HG03521 (cell line): ENCODE data around the gene GLRX.
A peak's percentile ranks its signal among the peaks of the same experiment; 100 is the strongest.

ENCODE experiments used
- ATAC-seq: cut with Tn5 transposase; IDR thresholded peaks from one replicate; pipeline ENCODE4 v1.9.1; 2021; ENCODE audit warnings: mild to moderate bottlenecking, moderate library complexity; ENCODE audit not compliant: unreplicated experiment

GLRX gene

DNA sequence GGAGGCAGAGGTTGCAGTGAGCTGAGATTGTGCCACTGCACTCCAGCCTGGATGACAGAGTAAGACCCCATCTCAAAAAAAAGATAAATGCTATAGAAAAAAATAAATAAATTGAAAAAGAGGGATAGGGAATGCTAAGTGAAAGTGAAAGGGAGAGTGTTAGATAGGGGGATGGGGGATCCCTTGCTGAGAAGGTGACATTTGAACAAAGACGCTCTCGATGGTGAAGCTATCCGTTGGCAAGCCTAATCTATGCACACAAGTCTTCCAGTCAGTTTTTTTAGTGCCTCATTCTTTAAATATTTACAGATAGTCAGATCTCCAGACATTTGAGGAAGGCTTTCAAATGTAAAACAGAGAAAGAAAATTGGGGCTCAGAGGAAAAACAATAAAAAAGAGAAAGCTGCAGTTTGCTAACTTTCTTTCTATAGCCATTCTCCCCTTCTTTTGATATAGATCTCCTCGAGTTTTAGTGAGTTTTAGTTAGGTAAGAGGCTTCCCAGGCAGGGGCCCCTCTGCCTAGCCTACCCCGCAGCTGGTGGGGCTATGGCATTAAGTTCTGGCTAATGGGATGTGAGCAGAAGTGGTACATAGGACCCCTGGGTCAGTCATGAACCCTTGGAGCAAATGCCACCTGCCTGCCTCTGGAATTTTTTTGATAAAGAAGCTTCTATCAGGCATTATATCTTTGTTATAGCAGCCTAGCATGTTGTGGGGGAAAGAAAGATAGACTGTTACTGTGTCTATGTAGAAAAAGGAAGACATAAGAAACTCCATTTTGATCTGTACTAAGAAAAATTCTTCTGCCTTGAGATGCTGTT is 12.0 kb downstream of the GLRX start:
- ATAC-seq = no peak

DNA sequence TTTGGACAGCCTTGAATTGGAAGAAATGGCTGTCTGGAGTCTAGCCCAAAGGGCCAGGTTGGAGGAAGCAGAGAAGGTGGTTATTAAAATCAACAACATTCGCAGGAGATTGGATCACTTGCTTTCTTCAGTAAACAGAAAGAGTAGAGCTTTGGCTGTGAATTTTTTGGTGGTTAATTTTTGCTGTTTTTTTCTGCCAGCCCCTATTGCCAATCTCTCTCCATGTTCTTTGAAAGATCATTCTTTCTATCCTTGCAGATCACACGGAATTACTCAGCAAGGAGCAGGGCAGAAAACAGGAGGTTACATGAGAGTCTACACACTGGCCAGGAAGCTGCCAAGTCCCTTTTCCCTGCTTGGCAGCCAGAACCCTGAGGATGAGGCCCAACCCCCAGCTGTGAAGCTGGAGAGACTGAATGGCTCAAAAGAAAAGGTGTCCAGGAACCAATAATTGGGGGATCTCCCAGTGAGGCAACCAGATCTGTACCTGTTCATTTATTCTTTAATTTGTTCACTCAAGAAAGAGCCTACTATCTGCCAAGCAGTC is 13.0 kb downstream of the GLRX start:
- no peak for ATAC-seq

DNA sequence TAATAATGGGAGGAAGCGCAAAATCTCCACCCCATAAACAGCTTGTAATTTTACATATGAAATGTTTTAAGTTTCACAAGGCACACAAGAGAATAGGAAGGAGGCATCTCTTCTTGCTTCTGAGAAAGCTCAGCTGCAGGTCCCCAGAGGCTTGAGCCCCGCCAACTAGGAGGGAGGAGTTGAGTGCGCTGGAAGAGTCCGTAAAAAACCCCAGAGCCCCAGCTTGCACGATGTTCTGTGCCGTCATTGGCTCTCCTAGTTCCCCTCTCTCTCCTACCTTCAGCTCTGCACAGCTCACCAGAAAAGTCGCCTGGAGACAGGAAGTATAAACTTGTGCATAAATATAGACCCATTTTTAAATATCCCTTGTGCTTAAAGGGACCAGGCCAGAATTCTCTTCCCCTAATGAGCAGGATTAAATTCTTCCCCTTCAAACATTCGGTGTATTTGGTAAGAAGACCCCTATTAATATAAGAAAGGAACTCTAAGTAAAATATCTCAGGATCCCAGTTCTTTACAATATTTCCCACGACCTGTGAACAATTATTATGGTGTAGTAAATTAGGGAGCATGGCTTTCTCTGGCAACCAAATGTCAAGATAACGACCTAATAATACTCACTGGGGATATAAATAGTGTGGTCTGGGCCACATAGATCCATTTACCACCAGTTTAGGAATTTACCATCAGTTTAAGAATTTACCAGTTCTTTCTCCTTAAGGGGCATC is 13.7 kb downstream of the GLRX start:
- peak; percentile 100 for ATAC-seq

DNA sequence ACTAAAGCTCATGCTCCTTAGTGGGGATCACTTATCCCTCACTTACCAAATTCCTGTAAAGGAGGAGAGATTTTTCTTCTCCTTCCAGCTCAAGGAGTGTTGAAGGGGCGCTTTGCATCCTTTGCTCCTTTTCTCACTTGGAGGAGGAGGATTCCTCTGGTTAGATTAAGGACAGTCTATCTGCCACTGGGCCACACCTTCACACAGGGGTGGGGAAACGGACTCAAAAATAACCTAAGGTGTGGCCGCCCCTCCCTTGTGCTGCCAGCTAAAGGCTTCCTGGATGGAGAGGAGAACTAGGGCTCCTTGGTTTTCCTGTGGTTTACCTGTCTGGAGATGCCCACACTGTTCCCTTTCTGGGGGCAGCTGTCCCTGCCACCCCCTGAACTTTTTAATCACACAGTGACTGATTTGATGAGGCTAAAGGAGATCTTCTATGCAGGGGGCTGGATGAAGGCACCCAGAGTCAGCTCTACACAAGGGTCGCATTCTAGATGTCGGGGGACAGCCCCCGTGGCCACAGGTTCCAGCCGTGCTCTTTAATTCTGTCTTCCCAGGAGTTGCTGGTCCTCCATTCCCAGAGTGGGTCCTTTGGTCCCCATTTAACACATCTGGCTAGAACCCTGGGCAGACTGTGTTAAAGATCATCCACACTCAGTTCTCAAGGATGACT is 14.4 kb downstream of the GLRX start:
- no peak for ATAC-seq

DNA sequence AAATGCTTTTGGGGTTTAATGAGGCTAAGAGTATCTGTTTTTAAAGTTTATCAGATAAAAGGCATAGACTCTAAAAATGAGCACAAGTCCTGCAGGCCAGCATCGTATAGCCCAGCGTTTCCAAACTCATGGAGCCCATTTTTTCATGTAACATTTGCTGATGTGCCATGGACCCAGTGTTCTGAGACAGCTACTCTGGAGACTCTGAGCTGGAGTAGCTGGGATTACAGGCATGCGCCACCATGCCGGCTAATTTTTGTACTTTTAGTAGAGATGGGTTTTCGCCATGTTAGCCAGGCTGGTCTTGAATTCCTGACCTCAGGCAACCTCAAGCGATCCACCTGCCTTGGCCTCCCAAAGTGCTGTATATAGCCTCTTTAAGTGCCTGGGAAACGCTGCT is 15.8 kb downstream of the GLRX start:
- no peak for ATAC-seq

DNA sequence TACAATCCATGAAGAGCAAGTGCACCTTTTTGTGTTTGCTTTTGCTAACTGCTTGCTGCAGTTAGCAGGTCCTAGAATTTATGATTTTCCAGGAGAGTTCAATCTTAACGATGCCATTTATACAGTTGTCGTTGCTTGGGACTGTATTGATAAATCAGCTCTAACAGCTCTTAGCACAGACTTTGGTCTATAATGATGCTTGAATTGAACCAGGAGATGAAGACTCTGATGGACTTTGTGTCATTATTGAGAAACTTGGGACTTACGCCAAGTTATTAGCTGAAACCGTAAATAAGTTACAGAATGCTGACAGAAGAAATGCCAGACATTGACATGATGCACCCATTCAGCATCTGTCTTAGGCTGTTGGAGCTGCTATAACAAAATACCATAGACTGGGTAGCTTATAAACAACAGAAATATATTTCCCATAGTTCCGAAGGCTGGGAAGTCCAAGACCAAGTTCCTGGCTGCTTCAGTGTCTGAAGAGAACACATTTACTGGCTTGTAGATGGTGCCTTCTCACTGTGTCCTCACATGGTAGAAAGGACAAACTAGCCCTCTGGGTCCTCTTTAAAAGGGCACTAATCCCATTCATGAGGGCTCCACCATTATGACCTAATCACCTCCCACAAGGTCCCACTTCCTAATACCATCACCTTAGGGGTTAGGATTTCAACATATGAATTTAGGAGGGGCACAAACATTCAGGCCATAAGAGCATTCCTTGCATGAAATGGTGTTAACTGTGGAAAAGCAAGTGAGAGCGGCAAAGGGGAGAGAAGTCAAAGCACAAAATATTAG is 17.6 kb downstream of the GLRX start:
- ATAC-seq = no peak

DNA sequence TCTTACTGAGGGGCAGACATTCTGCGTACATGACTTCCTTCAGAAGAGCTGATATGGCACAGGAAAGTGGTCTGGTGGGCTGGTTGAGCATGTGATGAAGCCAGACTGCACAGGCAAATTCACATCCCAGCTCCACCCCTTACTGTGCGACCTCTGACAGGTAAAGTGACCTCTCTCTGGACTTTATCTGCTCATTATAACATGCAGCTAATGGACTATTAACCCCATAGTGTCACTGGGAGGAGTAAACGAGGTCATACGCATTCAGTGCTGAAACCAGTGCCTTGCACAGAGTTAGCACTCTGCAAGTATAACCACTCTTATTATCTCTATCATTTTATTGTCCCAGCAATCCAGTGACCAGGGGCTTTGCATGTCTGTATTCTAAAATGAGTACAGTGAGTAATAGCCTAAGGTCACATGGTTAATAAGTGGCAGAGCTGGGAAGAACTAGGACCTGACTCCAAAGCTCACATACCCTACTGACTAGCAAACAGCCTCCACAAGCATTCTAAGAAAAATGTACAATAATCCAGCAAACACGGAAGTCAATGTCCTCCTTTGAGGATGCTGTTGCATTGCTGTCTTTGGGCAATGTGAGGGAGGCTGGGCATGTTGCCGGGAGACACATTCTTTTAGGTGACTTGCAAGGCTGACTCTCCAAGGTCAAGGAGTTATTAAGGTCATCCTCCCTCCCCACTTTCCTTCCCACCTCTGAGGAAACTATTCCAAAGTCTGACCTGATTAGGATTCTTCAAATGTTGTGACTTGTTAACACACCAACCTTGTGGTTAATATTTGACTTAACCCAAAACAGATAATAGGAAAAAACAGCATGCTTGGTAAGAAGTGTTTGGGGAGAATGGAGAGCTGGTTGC is 19.0 kb downstream of the GLRX start:
- ATAC-seq = no peak

DNA sequence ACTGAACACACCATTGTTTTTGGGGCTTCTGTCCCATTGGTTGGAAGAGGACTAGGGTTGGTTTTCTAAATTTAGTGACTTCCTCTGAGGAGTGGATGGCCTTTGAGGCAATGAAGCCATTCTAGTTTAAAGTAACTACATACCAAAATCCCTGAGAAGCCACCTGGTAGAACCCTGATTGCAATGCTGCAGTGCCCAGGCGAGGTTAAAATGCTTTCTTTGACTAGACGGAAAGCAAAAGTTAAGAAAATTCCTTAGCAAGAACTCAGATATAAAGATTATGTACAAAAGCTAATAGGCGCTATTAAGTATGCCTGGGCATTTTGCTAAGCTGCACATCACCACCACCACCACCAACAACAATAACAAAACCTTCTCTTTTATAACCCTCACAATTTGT is 20.6 kb downstream of the GLRX start:
- ATAC-seq = no peak

DNA sequence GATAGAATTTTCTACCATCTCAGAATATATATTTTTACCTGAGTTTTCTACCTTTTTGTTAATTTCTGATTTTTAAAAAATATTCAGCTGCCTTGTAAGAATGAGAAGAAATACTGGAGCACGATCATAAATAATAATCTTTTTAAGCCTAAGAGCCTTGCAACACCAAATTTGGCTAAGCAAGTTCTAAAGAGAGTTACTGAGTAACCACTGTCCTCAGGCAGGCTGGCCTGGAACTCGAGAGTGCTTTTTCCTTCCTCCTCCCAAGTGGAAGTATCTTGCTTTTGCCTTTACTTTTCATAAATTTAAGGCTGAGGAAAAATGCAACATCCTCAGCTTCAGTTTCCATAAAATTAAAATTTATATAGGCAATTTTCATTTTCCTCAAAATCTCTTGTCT is 21.0 kb downstream of the GLRX start:
- no peak for ATAC-seq

DNA sequence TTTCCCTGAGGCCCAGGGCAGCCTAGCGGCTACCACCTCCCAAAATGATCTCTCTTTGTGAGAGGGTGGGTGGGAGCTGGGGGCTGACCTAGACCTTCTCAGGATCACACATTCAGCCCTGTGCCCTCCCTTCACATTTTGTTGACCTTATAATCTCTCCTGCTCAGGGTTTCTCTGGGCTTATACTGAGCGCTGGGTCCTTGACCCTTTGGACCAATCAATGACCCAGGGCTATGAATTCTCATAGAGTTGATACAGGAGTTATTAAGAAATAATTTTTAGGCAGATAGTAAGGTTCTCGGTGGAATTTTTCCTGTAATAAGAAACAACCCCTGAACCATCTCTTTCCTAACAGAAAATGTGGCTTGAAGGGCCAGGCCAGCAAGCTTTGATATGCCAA is 22.0 kb downstream of the GLRX start:
- ATAC-seq = no peak

DNA sequence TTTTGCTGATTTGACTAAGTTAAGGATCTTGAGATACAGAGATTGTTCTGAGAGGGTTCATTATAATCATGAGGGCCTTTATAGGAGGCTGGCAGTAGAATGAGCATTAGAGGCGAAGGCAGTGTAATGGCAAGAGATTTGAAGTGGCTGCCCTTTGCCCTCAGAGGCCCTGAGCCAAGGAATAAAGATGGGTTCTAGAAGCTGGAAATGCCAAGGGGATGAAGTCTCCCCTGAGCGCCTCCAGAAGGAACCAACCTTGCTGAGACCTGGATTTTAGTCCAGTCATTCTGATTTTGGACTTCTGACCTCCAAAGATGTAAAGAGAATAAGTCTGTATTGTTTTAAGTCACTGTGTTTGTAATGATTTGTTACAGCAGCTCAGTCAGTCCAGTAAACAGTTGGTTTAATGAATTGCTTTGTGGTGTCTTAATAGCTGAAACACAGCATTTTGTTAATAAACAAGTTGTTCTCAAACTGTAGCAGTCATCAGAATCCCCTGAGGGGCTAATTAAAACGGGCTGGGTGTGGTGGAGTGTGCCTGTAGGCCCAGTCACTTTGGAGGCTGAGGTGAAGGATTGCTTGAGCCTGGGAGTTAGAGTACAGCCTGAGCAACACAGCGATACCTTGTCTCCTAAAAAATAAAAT is 23.2 kb downstream of the GLRX start:
- no peak for ATAC-seq

DNA sequence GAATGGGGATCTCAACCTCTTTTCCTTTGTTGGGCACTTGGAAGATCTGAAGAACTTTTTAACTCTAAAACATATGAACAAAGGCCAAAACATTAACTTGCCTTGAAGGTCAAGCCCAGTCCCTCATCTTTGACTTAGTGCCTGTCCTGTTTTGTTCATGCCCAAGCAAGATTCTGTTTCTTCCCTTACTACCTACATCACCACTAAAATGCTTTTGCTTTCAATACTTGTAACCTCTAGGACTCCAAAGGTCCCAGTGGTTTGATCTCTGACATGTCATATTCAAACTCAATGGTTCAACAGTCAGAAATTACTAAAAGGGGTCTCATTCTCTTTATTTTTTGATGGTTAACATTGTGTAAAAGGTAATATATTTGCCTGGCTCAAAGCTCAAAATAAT is 24.0 kb downstream of the GLRX start:
- ATAC-seq = no peak

DNA sequence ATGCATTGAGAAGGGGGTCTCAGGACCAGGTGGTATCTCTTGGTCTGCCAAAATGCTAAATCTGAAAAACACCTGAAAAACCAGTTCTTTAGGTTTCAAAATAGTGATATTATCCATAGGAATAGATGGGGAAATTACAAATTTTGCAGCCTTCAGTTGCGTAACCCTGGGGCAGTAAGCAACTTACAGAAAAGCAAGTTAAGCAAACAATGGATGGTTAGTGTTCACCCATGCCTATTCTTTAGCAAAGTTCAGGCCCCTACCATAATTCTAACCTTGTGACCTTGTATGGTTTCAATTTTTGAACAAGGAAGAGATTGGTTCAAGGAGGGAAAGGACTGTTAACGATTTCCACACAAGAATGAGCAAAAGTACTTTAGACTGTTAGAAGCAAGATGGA is 24.5 kb downstream of the GLRX start:
- ATAC-seq = no peak

DNA sequence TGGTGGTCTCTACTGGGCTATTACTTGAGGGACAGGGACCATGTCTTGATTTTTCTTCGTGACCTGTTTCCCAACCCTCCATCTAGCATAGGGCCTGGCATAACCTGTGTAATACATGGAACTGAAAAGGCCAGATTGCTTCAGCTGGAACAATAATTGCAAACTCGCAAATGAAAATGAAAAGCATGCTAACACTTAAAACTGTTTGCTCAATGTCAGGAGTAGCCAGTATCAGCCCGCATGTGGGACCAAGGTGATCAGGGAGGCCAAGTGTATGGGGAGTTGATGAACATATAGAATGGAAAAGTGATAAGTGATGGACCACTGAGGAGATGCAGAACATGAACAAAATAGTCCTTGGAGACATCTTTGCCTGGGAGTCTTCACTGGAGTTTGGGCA is 25.2 kb downstream of the GLRX start:
- no peak for ATAC-seq

DNA sequence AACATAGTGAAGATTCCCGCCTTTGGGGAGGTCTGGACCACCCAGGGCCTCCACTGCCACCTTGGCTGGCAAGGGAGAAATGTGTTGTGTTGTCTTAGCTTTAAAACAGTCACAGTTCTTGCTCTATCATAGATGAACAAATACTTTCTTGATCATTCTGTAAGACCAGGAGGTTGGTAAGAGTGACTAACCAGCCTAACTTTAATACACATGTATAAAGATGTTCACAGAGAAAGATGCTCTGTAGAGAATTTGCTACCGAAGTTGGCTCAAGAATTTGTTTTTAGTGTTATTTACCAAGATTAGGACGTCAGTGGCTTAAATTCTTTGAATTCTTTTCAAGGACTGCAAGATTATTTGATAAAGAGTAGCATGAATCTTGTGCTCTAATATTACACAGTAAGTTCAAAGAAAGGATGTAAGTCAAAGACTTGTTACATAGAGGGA is 28.4 kb downstream of the GLRX start:
- no peak for ATAC-seq

DNA sequence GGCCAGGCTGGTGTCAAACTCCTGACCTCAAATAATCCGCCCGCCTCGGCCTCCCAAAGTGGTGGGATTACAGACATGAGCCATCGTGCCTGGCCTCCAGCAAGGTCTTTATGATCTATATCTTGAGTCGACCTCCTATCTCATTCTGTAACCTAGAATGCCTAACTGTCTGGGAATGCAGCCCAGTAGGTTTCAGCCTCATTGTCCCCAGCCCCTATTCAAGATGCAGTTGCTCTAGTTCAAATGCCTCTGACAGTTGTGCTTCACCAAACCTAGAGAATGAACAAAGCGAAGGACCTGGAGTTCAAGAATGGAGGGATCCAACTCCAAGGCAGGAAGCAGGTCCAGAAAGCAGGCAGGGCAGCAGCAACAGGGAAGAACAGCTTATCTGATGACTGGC is 30.8 kb downstream of the GLRX start:
- ATAC-seq = no peak

DNA sequence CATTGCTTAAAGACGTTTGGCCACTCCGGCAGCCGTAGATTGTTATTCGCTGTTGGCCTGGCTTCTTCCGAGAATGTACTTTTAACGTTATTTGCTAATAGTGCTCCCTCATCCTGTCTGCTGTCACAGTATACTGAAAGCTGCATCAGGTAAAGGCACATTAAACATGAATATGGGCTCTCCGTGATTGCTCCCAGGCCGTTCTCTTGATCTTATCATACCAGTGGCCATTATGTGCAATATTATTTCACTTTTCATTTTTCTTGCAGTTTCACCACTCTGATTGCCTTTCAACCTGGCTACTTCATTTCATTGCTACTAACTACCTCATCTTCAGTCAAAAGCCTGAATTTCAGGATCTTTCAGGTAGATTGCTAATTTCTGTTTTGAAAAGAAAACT is 34.0 kb downstream of the GLRX start:
- ATAC-seq = no peak

DNA sequence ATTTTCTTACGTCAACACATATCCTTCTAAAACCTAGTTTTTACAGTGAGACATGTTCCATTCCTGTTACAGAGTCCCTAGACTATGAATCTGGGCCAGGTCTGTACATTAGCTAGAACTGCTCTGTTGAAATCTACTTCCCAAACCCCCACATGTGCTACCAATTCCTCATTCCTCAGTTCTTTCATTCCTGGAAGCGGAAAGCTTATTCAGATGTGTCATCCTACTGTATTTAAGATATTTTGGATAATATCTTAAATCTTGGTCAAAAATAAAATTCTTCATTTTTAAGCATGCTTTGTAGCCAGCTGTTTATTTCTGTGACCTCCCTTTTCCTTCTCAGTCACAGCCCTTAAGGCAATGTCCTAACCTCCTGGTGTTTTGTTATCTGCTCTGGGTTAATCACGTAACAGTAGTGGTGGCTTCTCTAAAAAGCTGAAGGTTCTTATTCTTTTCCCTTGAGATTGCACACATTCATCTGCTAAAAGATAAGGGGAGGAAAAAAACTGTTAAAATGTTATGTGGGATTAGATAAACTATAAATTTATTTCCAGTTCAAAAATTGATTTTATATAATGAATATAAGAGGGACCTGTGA is 35.6 kb downstream of the GLRX start:
- ATAC-seq = no peak
